ENCODE data around the gene MST1.

DNA sequence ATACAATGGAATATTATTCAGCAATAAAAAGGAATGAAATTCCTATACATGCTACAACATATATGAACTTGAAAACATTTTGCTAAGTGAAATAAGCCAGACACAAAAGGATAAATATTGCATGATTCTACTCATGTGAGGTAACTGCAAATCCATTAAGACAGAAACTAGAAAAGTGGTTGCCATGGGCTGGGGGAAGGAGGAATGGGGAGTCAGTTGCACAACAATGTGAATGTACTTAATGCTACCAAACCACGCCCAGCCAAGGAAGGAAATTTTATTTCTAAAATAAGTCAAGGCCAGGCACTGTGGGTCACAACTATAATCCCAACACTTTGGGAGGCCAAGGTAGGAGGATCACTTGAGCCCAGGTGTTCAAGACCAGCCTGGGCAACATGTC lies 44.3 kb upstream of the MST1 start:
- TF ChIP-seq TBP (IDR thresholded peaks at IDR 0.05; ENCODE audit: low read depth, low read length) (no peak), EZH2 (IDR thresholded peaks at IDR 0.05; ENCODE audit: low read depth, low read length, severe bottlenecking) (no peak), TAF1 (IDR thresholded peaks at IDR 0.05; ENCODE audit: low read depth, low read length) (no peak), POLR2AphosphoS5 (IDR thresholded peaks at IDR 0.05; ENCODE audit: low read depth, low read length) (no peak), POLR2A (IDR thresholded peaks at IDR 0.05; ENCODE audit: control extremely low read depth in 1 of 2, low read depth in 2 of 2, low read length in 2 of 2) (no peak), RXRA (IDR thresholded peaks at IDR 0.05; ENCODE audit: insufficient read depth, low read depth, low read length) (no peak), TCF12 (IDR thresholded peaks at IDR 0.05; ENCODE audit: low read depth, low read length) (no peak), ASH2L (IDR thresholded peaks at IDR 0.05; ENCODE audit: low read length) (no peak), EP300 (IDR thresholded peaks at IDR 0.05; ENCODE audit: borderline replicate concordance in 1 of 2, low read depth in 2 of 2, low read length in 2 of 2) (no peak), SIN3A (conservative IDR thresholded peaks at IDR 0.05 in 1 of 2, IDR thresholded peaks at IDR 0.05 in 1 of 2; ENCODE audit: low read depth in 1 of 2, low read length in 2 of 2) (no peak), SRF (IDR thresholded peaks at IDR 0.05; ENCODE audit: low read depth, low read length) (no peak), CHD1 (IDR thresholded peaks at IDR 0.05; ENCODE audit: low read depth, low read length) (no peak), NRF1 (IDR thresholded peaks at IDR 0.05; ENCODE audit: low read depth, low read length) (no peak)
- TF ChIP-seq, protein P1, sequence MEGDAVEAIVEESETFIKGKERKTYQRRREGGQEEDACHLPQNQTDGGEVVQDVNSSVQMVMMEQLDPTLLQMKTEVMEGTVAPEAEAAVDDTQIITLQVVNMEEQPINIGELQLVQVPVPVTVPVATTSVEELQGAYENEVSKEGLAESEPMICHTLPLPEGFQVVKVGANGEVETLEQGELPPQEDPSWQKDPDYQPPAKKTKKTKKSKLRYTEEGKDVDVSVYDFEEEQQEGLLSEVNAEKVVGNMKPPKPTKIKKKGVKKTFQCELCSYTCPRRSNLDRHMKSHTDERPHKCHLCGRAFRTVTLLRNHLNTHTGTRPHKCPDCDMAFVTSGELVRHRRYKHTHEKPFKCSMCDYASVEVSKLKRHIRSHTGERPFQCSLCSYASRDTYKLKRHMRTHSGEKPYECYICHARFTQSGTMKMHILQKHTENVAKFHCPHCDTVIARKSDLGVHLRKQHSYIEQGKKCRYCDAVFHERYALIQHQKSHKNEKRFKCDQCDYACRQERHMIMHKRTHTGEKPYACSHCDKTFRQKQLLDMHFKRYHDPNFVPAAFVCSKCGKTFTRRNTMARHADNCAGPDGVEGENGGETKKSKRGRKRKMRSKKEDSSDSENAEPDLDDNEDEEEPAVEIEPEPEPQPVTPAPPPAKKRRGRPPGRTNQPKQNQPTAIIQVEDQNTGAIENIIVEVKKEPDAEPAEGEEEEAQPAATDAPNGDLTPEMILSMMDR (IDR thresholded peaks at IDR 0.05; ENCODE audit: control extremely low read depth in 1 of 3, insufficient read depth in 1 of 3, low read depth in 1 of 3, low read length in 3 of 3): no peak
